Activated T-helper 1 cell treated with anti-CD3 and anti-CD28 coated beads, Interleukin-2, amount 50 U/mL, for 16 hours (primary cell): ENCODE measurements around the gene CLMN.

Experiments
- DNase-seq, 2 donors: peaks; one replicate each; pipeline ENCODE4 v3.0.0-alpha.2; 2020; ENCODE audit warnings: low read depth in 1 of 2, low spot score in 1 of 2

The CLMN gene

GRCh38 chr14:95174184-95174792 is 145.4 kb downstream of the CLMN start:
- DNase-seq = no peak

- DNase-seq = no peak
These were observed 146.2 kb downstream of the CLMN start for GRCh38 chr14:95173518-95173917.

- no peak for DNase-seq
These were observed 152.5 kb downstream of the CLMN start for GRCh38 chr14:95167177-95167576.

GRCh38 chr14:95165517-95165916 is 154.2 kb downstream of the CLMN start:
- no peak for DNase-seq

GRCh38 chr14:95164506-95164905 is 155.2 kb downstream of the CLMN start:
- DNase-seq = no peak

GRCh38 chr14:95163666-95164065 is 156.0 kb downstream of the CLMN start:
- DNase-seq = no peak

- no peak for DNase-seq
These were observed 156.6 kb downstream of the CLMN start for GRCh38 chr14:95163132-95163531.

GRCh38 chr14:95162641-95163040 is 157.1 kb downstream of the CLMN start:
- DNase-seq = no peak

GRCh38 chr14:95157327-95158189 is 162.2 kb downstream of the CLMN start, which contains the start of gene DICER1:
DICER1 (minus strand) TSS chr14:95157529; CDS start chr14:95133458, 24,071 bp downstream.
- peak; percentile 90 to 91 for DNase-seq

- no peak for DNase-seq
These were observed 162.7 kb downstream of the CLMN start for GRCh38 chr14:95157048-95157326.

GRCh38 chr14:95156161-95157047 is 163.3 kb downstream of the CLMN start:
- DNase-seq = peak in 1 of 2 donors; percentile 21

- no peak for DNase-seq
These were observed 164.7 kb downstream of the CLMN start for GRCh38 chr14:95155045-95155444.

- DNase-seq = no peak
These were observed 165.8 kb downstream of the CLMN start for GRCh38 chr14:95153866-95154265.

- no peak for DNase-seq
These were observed 168.1 kb downstream of the CLMN start for GRCh38 chr14:95151561-95151960.

- DNase-seq = no peak
These were observed 168.8 kb downstream of the CLMN start for GRCh38 chr14:95150910-95151309.

GRCh38 chr14:95149441-95149840 is 170.3 kb downstream of the CLMN start:
- no peak for DNase-seq

- no peak for DNase-seq
These were observed 172.1 kb downstream of the CLMN start for GRCh38 chr14:95147597-95147996.

GRCh38 chr14:95146079-95146771 is 173.5 kb downstream of the CLMN start:
- no peak for DNase-seq

GRCh38 chr14:95144849-95145248 is 174.9 kb downstream of the CLMN start:
- no peak for DNase-seq

GRCh38 chr14:95143808-95144620 is 175.7 kb downstream of the CLMN start:
- no peak for DNase-seq
